WI38 (cell line): ENCODE measurements around the gene PYROXD2.

Experiments
- H3K4me3 ChIP-seq: 2 replicates; pipeline ENCODE4 v1.5.1; 2011; ENCODE audit warnings: low read depth, mild to moderate bottlenecking, control low read depth, low read length
- TF ChIP-seq, protein P1 (sequence below): IDR thresholded peaks from 2 replicates; pipeline ENCODE4 v1.5.1; 2012; ENCODE audit warnings: low read depth, mild to moderate bottlenecking, control low read depth, low read length

Gene PYROXD2

DNA sequence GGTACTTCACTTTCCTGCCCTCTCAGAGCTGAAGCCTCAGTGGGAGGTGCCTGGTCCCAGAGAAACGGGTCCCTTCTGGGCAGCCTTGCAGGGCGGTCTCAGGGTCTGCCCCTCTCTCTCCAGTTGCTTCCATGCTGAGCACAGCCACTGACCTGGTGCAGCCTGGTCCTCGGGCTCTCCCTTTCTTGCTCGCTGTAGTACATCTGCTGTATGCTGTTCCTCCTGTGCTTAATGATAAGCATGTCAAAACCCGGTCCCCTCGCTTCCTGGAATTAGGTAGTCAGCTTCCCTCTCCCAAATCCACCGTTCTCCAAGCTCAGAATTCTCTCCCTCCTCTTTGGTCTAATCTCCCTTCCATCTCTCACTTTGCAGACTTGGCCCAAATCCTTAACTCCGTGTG is 42.7 kb upstream of the PYROXD2 start:
- TF ChIP-seq, protein P1, sequence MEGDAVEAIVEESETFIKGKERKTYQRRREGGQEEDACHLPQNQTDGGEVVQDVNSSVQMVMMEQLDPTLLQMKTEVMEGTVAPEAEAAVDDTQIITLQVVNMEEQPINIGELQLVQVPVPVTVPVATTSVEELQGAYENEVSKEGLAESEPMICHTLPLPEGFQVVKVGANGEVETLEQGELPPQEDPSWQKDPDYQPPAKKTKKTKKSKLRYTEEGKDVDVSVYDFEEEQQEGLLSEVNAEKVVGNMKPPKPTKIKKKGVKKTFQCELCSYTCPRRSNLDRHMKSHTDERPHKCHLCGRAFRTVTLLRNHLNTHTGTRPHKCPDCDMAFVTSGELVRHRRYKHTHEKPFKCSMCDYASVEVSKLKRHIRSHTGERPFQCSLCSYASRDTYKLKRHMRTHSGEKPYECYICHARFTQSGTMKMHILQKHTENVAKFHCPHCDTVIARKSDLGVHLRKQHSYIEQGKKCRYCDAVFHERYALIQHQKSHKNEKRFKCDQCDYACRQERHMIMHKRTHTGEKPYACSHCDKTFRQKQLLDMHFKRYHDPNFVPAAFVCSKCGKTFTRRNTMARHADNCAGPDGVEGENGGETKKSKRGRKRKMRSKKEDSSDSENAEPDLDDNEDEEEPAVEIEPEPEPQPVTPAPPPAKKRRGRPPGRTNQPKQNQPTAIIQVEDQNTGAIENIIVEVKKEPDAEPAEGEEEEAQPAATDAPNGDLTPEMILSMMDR: no peak

DNA sequence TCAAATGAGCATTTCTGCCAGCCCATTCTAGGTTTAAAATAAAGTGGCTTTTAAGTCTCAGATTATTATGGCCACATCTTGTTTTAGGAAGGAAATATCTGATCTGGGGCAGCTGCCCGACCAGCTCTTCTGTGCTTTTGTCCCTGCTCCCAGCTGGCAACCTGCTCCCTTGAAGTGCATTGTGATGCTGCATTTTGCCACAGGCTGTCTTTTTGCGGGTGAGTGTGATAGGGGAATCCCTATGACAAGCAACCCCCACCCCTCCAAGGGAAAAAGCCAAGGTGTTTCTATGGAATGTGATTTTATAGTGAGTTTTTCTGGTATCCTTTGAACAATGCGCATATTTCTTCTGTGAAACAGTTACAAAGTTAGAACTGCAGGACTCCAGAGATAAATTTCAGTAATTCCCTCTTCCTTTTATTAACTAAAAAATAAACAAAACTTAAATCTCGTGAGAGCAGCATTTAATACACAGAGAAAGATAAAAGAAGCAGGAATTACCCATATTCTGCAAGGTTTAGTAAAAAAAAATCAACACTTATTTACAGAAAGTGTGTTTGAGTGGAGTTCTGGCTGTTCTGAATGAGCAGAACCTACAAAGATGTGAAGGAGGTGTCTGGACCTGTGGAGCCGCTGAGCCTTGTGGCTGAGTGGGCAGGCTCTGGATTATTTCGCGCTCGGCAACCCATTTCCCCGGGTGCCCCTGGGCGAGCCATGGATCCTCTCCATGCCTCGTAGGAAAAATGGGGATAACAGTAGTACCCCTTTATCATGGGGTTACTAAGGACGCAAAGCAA is 41.9 kb upstream of the PYROXD2 start:
- H3K4me3 ChIP-seq: no peak overlapping the region
- TF ChIP-seq, protein P1: no peak

More for the DNA sequence above, 42.7 kb upstream of the PYROXD2 start:
- no peak overlapping the region for H3K4me3 ChIP-seq

DNA sequence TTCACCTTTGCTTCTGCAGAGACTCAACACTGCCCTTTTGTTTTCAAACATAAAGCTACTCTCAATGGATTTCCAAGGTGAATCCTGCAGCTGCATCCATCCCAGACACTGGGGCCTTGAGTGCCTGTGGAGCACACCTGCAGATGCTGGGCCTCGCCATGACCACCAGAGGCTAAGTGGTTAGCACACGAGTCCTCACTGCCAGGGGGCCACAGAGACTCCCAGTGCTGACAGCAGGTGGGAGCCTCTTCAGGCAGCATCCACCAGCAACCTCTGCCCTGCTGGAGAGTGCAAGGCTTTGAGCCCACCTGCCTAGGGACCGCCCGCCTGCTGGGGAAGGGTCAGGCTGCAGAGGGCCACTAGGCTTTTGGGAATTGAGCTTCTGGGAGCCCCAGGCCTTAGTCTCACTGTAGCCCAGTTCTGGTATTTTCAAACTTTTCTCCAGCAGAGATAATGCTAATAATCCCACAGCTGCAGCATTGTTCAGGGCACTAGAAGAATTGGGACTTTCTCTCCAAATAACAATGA is 41.1 kb upstream of the PYROXD2 start:
- H3K4me3 ChIP-seq: no peak overlapping the region
- TF ChIP-seq, protein P1: no peak

DNA sequence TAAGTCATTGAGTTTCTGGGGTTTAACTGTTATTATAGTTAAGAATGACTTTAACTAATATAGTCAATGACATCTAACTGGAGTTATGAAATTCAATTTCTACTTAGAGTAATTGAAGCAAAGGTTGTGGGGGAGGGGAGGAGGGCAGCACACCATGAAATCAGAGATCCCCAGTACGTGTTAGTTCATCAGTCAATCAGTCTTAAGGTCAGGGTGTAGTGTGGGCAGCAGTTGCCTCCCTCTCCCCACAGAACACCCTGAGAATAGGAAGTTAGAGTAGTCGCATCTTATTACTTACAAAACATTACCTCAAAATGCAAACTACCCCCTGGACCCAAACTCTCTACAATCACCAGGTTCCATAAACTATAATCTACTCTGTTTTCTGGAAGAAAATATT is 38.7 kb upstream of the PYROXD2 start:
- H3K4me3 ChIP-seq: no peak overlapping the region
- TF ChIP-seq, protein P1: no peak

DNA sequence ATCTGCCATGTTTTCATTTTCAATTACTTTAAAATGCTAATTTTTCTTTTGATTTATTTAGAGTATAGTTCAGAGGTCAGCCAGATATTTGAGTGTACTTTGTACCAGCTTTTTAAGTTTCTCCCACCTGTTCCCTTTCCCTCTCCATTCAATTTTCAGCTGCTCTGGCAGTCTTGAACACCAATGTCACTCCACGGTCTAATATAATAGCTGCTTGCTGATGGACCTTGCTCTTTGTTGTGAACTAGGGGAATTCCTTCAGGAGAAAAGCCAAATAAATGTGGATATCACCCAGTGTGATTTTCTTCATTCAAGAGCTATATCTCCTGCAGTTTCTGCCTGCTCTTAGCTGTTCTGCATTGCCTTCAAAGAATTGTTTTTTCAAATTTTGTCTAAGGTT is 35.6 kb upstream of the PYROXD2 start:
- TF ChIP-seq, protein P1: no peak

DNA sequence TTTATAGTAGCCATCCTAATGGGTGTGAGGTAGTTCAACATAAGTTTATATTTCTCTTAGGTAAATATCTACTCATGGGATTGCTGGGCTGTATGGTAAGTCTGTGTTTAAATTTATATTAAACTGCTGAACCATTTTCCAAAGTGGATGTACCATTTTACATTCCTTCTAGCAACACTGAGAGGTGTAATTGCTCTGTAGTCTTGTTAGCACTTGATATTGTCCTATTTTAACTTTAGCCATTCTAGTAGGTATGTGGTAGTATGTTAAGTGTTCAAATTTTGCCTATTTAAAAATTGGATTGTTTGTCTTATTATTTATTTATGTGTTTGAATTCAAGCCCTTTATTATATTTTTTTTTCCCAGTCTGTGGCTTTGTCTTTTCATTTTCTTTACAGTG is 34.3 kb upstream of the PYROXD2 start:
- TF ChIP-seq, protein P1: no peak

More for the DNA sequence above, 35.6 kb upstream of the PYROXD2 start:
- no peak overlapping the region for H3K4me3 ChIP-seq

DNA sequence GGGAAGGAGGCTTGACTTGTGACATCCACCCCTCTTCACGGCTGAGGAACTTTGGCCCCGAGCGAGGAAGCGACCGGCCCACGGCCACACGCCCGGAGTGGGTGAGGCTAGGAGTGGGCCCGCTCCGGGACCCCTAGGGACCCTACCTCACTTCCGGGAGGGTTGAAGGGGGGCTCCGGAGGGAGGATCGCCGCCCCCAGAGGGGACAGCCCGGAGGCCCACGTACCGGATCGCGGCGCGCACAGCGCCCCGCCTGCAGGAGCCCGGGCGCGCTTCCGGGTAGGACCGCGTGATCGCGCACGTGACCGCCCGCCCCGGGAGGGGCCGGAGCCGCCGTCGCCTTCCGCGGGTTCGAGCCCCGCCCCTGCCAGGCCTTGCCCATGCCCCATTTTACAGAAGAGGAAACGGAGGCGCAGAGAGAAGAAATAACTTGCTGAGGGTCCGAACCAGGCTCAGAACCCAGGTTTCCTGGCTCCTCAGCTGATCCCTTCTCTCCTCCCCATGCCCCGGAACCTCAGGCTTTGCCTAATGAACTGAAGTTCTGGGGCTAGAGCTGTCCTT is 31.8 kb upstream of the PYROXD2 start, which contains the start of gene HPS1:
TSS of gene HPS1 (minus strand) at position 275 of the 561 bp plus-strand sequence. CDS start 3,695 bp downstream, outside the sequence.
- peak within 1 kb of the TSS; percentile 84 for H3K4me3 ChIP-seq
- TF ChIP-seq, protein P1: 0 out of 2 replicates have a peak, but pooled peaks have one; percentile 6

More for the DNA sequence above, 34.3 kb upstream of the PYROXD2 start:
- H3K4me3 ChIP-seq: no peak overlapping the region
